ENCODE measurements around the gene DDX10.
"Not testable (repeated sequence)": the region's sequence is repeated elsewhere in the genome, so short reads cannot be mapped to it uniquely, and the experiment has no call there.

DDX10 gene

GRCh38 chr11:108648528-108648885, 16.4 kb upstream of the DDX10 start:
- TF ChIP-seq CTCF (IDR thresholded peaks at IDR 0.05; ENCODE audit: insufficient read depth, low read depth, low read length, missing control alignments): no peak
- no peak overlapping the region for H3K4me3 ChIP-seq (ENCODE audit: low read length)
- DNase-seq (ENCODE audit: low read depth): no peak

GRCh38 chr11:108654100-108654499, 10.8 kb upstream of the DDX10 start:
- not testable (repeated sequence) for H3K4me3 ChIP-seq (ENCODE audit: low read length); DNase-seq (ENCODE audit: low read depth)

GRCh38 chr11:108654994-108655631, 9.8 kb upstream of the DDX10 start:
- no peak overlapping the region for H3K4me3 ChIP-seq (ENCODE audit: low read length)
- peak; percentile 84 for TF ChIP-seq CTCF (IDR thresholded peaks at IDR 0.05; ENCODE audit: insufficient read depth, low read depth, low read length, missing control alignments)
- DNase-seq (ENCODE audit: low read depth): peak; percentile 63

GRCh38 chr11:108662700-108663099, 2.2 kb upstream of the DDX10 start:
- H3K4me3 ChIP-seq (ENCODE audit: low read length): no peak overlapping the region
- no peak for DNase-seq (ENCODE audit: low read depth)
- no peak for TF ChIP-seq CTCF (IDR thresholded peaks at IDR 0.05; ENCODE audit: insufficient read depth, low read depth, low read length, missing control alignments)

GRCh38 chr11:108663154-108663877, 1.6 kb upstream of the DDX10 start:
- no peak for TF ChIP-seq CTCF (IDR thresholded peaks at IDR 0.05; ENCODE audit: insufficient read depth, low read depth, low read length, missing control alignments)
- H3K4me3 ChIP-seq (ENCODE audit: low read length): no peak overlapping the region
- DNase-seq (ENCODE audit: low read depth): no peak

GRCh38 chr11:108666373-108666772, 1.5 kb downstream of the DDX10 start:
- no peak for DNase-seq (ENCODE audit: low read depth)
- H3K4me3 ChIP-seq (ENCODE audit: low read length): no peak overlapping the region
- no peak for TF ChIP-seq CTCF (IDR thresholded peaks at IDR 0.05; ENCODE audit: insufficient read depth, low read depth, low read length, missing control alignments)

- TF ChIP-seq CTCF (IDR thresholded peaks at IDR 0.05; ENCODE audit: insufficient read depth, low read depth, low read length, missing control alignments): no peak
- DNase-seq (ENCODE audit: low read depth): no peak
- H3K4me3 ChIP-seq (ENCODE audit: low read length): no peak overlapping the region
Measured at GRCh38 chr11:108669286-108669685, 4.4 kb downstream of the DDX10 start.

Data from epithelial cell of esophagus (primary cell).